ENCODE results near the gene PC.

Gene PC

GRCh38 chr11:66956689-66957290 is 1.4 kb downstream of the PC start:
- DNase-seq (ENCODE audit: low spot score), result peak; percentile 87

- no peak for DNase-seq (ENCODE audit: low spot score)
Measured at GRCh38 chr11:66953081-66953833, 4.9 kb downstream of the PC start.

DNA sequence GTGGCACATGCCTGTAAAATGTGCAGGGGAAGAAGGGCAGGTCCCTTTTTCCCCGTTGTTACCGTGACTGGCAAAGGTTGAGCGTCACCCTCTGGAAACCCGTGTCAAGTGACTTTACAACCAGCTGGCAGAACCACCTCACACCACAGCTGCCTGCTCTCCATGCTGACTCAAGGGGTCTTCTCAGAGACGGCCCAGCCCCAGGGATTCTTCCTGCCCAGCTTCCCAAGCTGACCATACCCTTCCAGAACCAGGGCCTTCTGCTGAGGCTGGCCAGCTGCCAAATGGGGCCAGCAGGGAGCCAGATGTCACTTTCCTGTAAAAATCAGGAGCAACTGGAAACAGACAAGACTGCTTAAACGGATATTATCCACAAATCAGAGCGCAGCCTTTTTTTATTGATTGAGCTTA is 6.3 kb downstream of the PC start:
- DNase-seq (ENCODE audit: low spot score), result no peak

GRCh38 chr11:66951135-66951534 is 7.0 kb downstream of the PC start:
- peak; percentile 73 for DNase-seq (ENCODE audit: low spot score)

DNA sequence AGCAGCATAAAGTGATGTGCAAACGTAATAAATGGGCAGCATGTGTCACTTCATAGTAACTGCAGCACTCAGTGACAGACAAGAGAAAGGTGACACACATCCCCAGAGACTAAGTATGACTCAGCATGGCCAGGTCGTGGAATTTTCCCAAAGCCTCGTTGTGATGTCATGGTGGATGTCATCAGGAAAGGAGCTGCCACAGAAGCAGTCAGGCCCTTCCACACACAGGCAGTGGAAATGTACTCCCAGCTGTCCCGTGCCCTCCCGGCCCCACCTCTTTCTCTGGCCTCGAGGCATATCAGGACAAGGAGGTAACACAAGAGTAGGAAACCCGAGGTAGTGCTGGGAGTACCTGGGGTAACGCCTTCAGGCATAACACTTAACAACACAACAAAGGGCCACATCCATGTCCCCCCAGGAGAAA is 8.1 kb downstream of the PC start:
- DNase-seq (ENCODE audit: low spot score), result peak; percentile 99

DNA sequence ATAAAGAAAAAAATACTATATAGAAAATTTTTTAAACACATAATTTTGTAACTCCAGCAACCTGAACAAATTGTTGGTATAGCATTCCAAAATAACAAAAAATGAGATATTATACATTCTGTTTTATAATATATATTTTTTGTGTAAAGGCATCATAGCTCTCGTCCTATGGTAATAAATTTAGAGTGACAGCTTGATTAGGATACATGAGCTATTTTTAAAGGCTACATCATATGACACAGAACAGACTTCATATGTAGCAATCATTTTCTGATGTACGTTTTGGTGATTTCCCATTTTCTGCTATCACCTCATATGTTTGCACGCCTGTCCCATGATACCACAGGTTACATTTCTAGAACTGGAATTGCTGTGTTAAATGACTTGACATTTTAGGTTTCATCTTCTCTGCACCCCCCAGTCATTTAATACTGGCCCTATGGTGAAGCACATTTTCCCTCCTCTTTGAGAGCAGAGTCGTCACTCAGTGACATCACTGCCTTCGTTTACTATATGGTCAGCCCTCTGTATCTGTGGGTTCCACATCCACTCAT is 19.5 kb downstream of the PC start:
- DNase-seq (ENCODE audit: low spot score), result no peak

DNA sequence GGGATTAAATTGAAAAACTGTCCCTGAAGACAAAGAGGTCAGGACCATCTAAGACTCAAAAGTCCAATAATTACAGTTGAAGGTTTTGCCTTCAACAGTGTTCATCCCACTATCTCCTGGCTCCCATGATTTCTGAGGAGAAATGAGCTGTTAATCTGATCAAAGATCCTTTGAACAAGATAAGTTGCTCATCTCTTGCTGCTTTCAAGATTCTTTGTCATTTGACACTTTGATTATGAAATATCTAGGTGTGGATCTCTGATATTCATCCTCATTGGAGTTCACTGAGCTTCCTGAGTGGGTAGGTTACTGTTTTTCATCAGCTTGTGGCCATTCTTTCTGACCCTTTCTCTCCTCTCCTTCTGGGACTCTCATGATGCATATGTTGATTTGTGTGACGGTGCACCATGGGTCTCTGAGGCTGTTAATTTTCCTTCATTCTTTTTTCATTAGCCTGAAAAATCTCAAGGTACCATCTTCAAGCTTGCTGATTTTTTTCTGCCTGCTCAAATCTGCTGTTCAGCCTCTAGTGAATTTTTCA is 20.9 kb downstream of the PC start:
- no peak for DNase-seq (ENCODE audit: low spot score)

DNA sequence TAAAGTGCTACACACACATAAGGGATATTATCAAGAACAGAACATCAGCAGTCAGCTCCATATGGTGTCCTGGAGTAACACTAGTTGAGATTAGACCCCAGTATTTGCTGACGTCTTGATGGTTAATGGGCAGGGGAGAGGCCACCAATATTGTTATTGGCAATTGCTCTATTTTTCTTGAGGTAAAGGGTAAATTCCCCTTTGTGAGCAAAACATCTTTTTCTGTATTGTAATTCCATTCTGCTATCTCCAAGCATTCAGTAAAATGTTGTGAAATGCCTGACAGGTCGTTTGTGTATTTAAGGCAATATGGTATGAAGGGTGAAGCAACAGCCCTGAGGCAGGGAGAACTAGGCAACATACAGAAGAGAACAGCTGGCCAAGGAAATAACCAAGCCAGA is 21.9 kb downstream of the PC start:
- peak; percentile 91 for DNase-seq (ENCODE audit: low spot score)

- no peak for DNase-seq (ENCODE audit: low spot score)
Measured at GRCh38 chr11:66934950-66935779, 23.0 kb downstream of the PC start.

DNA sequence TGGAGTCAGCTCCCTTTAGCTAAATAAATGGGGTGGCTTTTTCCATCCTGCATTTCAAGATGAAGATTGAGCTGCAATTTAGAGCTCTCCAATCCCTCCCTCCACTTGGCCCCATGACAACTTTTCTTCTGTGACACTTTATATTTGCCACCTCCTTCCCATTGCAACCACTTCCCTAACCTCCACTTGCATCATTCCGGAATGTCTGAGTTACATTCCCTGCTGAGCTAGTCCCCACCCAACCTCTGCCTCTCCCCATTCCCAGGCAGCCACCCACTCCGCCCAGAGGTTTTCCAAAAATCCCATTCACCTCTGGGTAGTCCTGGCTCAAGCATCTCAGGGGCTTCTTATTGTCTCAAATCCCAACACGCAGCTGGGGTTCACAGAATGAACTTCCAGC is 24.7 kb downstream of the PC start:
- no peak for DNase-seq (ENCODE audit: low spot score)

- DNase-seq (ENCODE audit: low spot score), result no peak
Measured at GRCh38 chr11:66932543-66932942, 25.6 kb downstream of the PC start.

- DNase-seq (ENCODE audit: low spot score), result no peak
Measured at GRCh38 chr11:66929753-66930152, 28.4 kb downstream of the PC start.

DNA sequence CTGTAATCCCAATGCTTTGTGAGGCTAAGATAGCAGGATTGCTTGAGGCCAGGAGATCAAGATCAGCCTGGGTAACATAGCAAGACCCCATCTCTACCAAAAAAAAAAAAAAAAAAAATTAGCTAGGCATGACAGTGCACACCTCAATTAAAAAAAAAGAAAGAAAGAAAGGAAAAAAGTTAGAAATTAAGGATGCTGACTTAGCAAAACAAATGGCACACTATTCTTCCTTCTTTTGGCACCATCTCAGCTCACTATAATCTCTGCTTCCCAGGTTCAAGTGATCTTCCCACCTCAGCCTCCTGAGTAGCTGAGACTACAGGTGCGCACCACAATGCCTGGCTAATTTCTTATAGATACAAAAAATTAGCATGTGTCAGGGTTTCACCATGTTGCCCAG is 33.9 kb downstream of the PC start:
- DNase-seq (ENCODE audit: low spot score), result no peak

DNA sequence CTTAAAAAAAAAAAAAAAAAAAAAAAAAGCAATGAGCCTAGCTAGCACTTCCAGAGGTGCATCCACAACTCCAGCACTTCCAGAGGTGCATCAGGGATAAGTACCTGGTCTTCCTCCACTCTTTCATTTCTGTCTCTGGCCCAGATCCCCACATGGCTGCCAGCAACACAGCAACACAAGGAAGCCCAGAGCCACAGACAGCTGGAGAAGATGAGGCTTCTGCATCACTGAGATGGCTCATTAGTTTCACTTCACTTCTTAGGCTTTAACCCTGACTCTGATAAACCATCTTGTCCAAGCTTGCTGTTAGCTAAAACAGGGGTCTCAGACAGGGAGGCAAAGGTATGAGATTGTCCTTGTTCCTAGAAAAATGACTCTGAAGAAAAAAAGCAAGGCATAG is 35.6 kb downstream of the PC start:
- no peak for DNase-seq (ENCODE audit: low spot score)

GRCh38 chr11:66920978-66921784 is 37.0 kb downstream of the PC start:
- DNase-seq (ENCODE audit: low spot score), result no peak

GRCh38 chr11:66919923-66920322 is 38.3 kb downstream of the PC start:
- no peak for DNase-seq (ENCODE audit: low spot score)

DNA sequence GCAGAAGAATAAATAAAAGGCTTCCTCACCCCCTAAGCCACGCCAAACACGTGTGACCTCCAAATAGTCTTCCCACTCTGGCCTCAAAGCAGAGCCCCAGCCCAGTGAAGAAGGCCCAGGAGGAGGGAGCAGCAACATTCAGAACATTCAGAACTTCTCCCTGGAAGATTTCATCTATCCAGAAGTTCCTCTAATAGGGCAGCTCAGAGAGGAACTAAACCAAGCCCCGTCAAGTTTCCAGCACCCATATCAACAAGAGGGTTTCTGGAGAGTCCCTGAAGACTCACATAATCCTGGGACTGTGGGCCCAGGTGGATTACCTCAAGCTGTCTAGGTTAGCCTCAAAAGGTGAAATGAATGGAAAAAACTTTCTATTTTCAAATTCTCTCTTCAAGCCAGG is 39.4 kb downstream of the PC start:
- no peak for DNase-seq (ENCODE audit: low spot score)

- no peak for DNase-seq (ENCODE audit: low spot score)
Measured at GRCh38 chr11:66915866-66916265, 42.3 kb downstream of the PC start.

DNA sequence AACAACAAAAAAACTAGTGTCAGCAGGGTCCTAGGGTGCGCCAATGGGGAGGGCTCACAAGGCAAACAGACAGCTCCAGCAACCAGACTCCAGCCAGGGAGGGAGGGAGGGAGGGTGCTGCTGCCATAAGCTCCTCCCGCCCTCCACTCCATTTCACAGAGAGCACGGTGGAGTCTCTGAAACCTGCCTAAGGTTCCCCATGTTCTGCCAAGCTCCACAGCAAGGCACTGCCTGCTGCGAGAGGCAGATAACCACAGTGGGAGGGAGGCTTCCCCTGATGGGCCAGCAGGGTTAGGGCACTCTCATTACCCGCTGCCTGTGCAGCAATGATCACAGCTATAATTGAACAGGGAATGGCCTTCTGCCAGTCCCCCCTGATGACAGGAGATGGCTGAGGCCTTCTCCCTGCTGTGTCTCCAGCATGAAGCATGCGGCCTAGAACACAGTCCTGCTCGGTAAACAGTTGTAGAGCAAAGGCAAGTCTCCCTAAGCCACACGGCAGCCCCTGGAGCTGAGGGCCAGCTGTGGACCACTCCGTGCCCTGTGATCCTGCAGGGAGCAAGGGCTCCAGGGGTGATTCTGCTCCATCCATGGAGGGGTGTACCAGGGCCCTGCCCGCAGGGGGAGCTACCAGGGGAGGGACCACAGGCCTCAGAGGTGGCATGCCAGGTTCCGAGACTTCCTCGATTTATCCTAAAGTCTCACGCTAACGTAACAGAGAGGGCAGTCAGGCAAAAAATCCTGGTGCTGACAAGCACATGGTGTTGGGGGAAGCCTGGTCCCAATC is 42.9 kb downstream of the PC start:
- DNase-seq (ENCODE audit: low spot score), result no peak

DNA sequence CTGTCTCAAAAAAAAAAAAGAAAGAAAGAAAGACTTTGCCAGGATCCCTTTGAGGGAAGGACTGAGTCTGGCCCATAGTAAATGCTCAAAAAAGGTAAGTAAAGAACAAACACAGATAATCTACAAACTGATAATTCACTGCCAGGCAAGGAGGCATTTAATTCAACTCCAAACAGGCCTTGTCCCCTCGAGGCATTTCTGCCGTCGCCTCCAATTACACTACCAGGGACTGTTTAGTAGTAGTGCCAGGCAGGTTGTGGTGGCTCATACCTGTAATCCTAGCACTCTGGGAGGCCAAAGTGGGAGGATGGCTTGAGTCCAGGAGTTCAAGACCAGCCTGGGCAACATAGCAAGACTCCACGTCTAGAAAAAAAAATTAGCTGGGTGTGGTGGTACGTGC is 43.7 kb downstream of the PC start:
- DNase-seq (ENCODE audit: low spot score), result no peak

DNA sequence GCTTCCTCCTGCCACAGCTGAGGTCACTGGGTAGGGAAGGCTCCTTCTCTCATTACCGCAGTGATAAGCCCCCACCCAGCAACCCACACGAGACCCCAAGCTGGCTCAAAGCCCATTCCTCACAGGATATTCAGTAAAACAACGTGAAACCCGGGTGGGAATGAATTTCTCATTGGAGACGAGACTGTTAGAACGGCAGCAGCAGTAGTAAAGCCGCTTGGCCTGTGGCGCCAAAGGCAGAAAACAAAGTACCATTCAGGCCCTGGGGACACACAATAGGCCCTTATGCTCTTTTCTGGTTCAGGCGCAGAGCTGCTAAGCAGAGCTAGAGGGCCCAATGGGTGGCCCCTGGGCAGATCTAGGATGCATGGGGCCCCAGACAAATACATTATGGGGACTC is 45.3 kb downstream of the PC start:
- DNase-seq (ENCODE audit: low spot score), result no peak
